H1 (cell line): ENCODE data around the gene ABITRAM.

Experiments used
- CHD1 ChIP-seq: IDR thresholded peaks from 2 replicates; pipeline ENCODE4 v1.6.1; 2012; ENCODE audit warnings: low read depth, low read length, improper control_type of control experiment
- CREB1 ChIP-seq: IDR thresholded peaks from 2 replicates; pipeline ENCODE4 v1.6.1; 2012; ENCODE audit warnings: inconsistent platforms
- CTCF ChIP-seq, 3 experiments: IDR thresholded peaks; 1 replicate in 2 of 3; 2 replicates in 1 of 3; pipeline versions ENCODE4 v1.5.1 to v1.6.1; 2011; ENCODE audit warnings: low read length in 3 of 3, mild to moderate bottlenecking in 3 of 3, inconsistent platforms in 2 of 3, low read depth in 1 of 3, moderate library complexity in 1 of 3; ENCODE audit not compliant: insufficient read depth in 1 of 3; ENCODE audit errors: control extremely low read depth in 1 of 3
- E2F6 ChIP-seq: IDR thresholded peaks from 2 replicates; pipeline ENCODE4 v1.6.1; 2012; ENCODE audit warnings: inconsistent platforms
- EZH2 ChIP-seq: fragments of 200-600 bp; sonication (generic); IDR thresholded peaks from 2 replicates; pipeline ENCODE4 v1.7.1; 2012; ENCODE audit warnings: low read depth, mild to moderate bottlenecking, moderate library complexity, low read length, inconsistent platforms; ENCODE audit not compliant: severe bottlenecking
- GTF2F1 ChIP-seq: IDR thresholded peaks from 2 replicates; pipeline ENCODE4 v1.6.1; 2012; ENCODE audit warnings: low read depth, low read length, improper control_type of control experiment, borderline replicate concordance
- JUN ChIP-seq: IDR thresholded peaks from 2 replicates; pipeline ENCODE4 v1.6.1; 2011; ENCODE audit warnings: low read depth, mild to moderate bottlenecking, improper control_type of control experiment, low read length
- MAX ChIP-seq: IDR thresholded peaks from 2 replicates; pipeline ENCODE4 v1.6.1; 2012; ENCODE audit warnings: inconsistent platforms
- POU5F1 ChIP-seq: IDR thresholded peaks from 2 replicates; pipeline ENCODE4 v1.6.1; 2011; ENCODE audit warnings: low read depth, mild to moderate bottlenecking, low read length, moderate library complexity
- SP2 ChIP-seq: IDR thresholded peaks from 2 replicates; pipeline ENCODE4 v1.6.1; 2012; ENCODE audit warnings: mild to moderate bottlenecking, low read length, inconsistent platforms
- USF2 ChIP-seq: IDR thresholded peaks from 2 replicates; pipeline ENCODE4 v1.6.1; 2011; ENCODE audit warnings: low read length, improper control_type of control experiment
- ZNF274 ChIP-seq: IDR thresholded peaks from 2 replicates; pipeline ENCODE4 v1.7.0; 2012; ENCODE audit warnings: low read length, borderline replicate concordance; ENCODE audit errors: extremely low read depth

GRCh38 chr9:108889649-108890067, 44.5 kb upstream of the ABITRAM start:
- no peak for TF ChIP-seq POU5F1
- no peak for TF ChIP-seq USF2
- peak in 1 of 3 experiments; percentile 2; a peak in 1 of 4 replicates for TF ChIP-seq CTCF (IDR thresholded peaks at IDR 0.05; ENCODE audit: control extremely low read depth in 1 of 3, insufficient read depth in 1 of 3, low read depth in 1 of 3, low read length in 3 of 3)
- TF ChIP-seq MAX, result no peak
- no peak for TF ChIP-seq JUN
- no peak for TF ChIP-seq CREB1
- no peak for TF ChIP-seq ZNF274
- no peak for TF ChIP-seq SP2
- no peak for TF ChIP-seq GTF2F1
- TF ChIP-seq EZH2, result no peak
- TF ChIP-seq E2F6, result no peak
- no peak for TF ChIP-seq CHD1
